HG03139 (cell line): Measurements from ENCODE around the gene ZYG11B.
"Not testable (repeated sequence)": the region's sequence is repeated elsewhere in the genome, so short reads cannot be mapped to it uniquely, and the experiment has no call there.

Source experiments
- ATAC-seq: cut with Tn5 transposase; IDR thresholded peaks from one replicate; pipeline ENCODE4 v1.9.1; 2021; ENCODE audit not compliant: unreplicated experiment

The ZYG11B gene

GRCh38 chr1:52842643-52843310, 116.5 kb downstream of the ZYG11B start, which contains the start of gene ZYG11A:
TSS of gene ZYG11A (plus strand) at chr1:52842760. CDS start at chr1:52842884, 124 bp downstream.
- ATAC-seq = peak; percentile 73

- ATAC-seq = not testable (repeated sequence)
These were observed 118.9 kb downstream of the ZYG11B start for GRCh38 chr1:52845119-52845518.

- ATAC-seq = no peak
These were observed 122.2 kb downstream of the ZYG11B start for GRCh38 chr1:52848423-52848822.

GRCh38 chr1:52850951-52851350, 124.7 kb downstream of the ZYG11B start:
- ATAC-seq = no peak

- ATAC-seq = no peak
These were observed 126.6 kb downstream of the ZYG11B start for GRCh38 chr1:52852854-52853253.

- no peak for ATAC-seq
These were observed 129.3 kb downstream of the ZYG11B start for GRCh38 chr1:52855584-52855983.

GRCh38 chr1:52856026-52856425, 129.8 kb downstream of the ZYG11B start:
- ATAC-seq = no peak

GRCh38 chr1:52857443-52857842, 131.2 kb downstream of the ZYG11B start:
- ATAC-seq = no peak

- ATAC-seq = no peak
These were observed 136.6 kb downstream of the ZYG11B start for GRCh38 chr1:52862666-52863458.

- ATAC-seq = peak; percentile 79
These were observed 141.0 kb downstream of the ZYG11B start for GRCh38 chr1:52867087-52867863.

- not testable (repeated sequence) for ATAC-seq
These were observed 143.5 kb downstream of the ZYG11B start for GRCh38 chr1:52869727-52870126.

GRCh38 chr1:52876843-52877242, 150.6 kb downstream of the ZYG11B start:
- ATAC-seq = no peak
